Endothelial cell of umbilical vein (primary cell): ENCODE measurements around the gene CTSH. TPM values are rescaled to one million over a fixed set of nuclear protein-coding genes. Genes with fewer than 3 reads are reported as not detected.
A peak's percentile ranks its signal among the peaks of the same experiment; 100 is the strongest.

Source experiments
- BruUV-seq: library from RNA; stranded (reverse); fragments of 400-500 nt; replicated peaks from 2 replicates; lab custom pipeline; 2021; lab: Mats Ljungman, UMichigan
- CTCF ChIA-PET: fragments of 300-600, 350-600 bp; sonication (Branson Sonifier 250); formaldehyde crosslinking; loops from one replicate; lab custom pipeline; 2021; ENCODE audit warnings: antibody characterized with exemption, inconsistent platforms; lab: Charles Lee
- POLR2A ChIA-PET: fragments of 300-600, 350-600 bp; sonication (Branson Sonifier 250); formaldehyde crosslinking; loops from one replicate; lab custom pipeline; 2021; ENCODE audit warnings: antibody characterized with exemption, inconsistent platforms; lab: Charles Lee
- DNase-seq: peaks from one replicate; pipeline ENCODE4 v3.0.0-alpha.2; 2011; ENCODE audit warnings: low read depth, low spot score
- FAIRE-seq: peaks from 2 replicates; lab custom pipeline; 2011; peaks lifted over from hg19 to GRCh38; lab: Jason Lieb, UNC
- H2AFZ ChIP-seq: 2 replicates; pipeline ENCODE4 v1.6.0; 2012; ENCODE audit warnings: low read depth, low read length, control low read depth, inconsistent platforms
- H3K27ac ChIP-seq: 2 replicates; pipeline ENCODE4 v1.5.1; 2011; ENCODE audit warnings: low read depth, mild to moderate bottlenecking, control low read depth, low read length, moderate library complexity; ENCODE audit not compliant: insufficient read depth
- H3K27me3 ChIP-seq, 2 experiments: 2 replicates each; pipeline versions ENCODE4 v1.6.0 to v1.6.1; 2011; ENCODE audit warnings: low read length in 2 of 2, mixed read lengths in 1 of 2; ENCODE audit not compliant: control insufficient read depth in 2 of 2, insufficient read depth in 2 of 2
- H3K36me3 ChIP-seq, 2 experiments: 2 replicates in 1 of 2; 3 replicates in 1 of 2; pipeline ENCODE4 v1.5.1; 2011; ENCODE audit warnings: low read length in 2 of 2, mild to moderate bottlenecking in 1 of 2, moderate library complexity in 1 of 2; ENCODE audit not compliant: control insufficient read depth in 2 of 2, insufficient read depth in 2 of 2; ENCODE audit errors: extremely low read depth in 1 of 2
- H3K4me1 ChIP-seq: 3 replicates; pipeline ENCODE4 v1.5.1; 2011; ENCODE audit warnings: mild to moderate bottlenecking, low read length; ENCODE audit not compliant: control insufficient read depth, insufficient read depth; ENCODE audit errors: extremely low read depth
- H3K4me2 ChIP-seq: 2 replicates; pipeline ENCODE4 v1.6.1; 2011; ENCODE audit warnings: low read length, control low read depth, mixed read lengths; ENCODE audit not compliant: insufficient read depth
- H3K4me3 ChIP-seq, 3 experiments: fragments of 200-600 bp in 1 of 3; sonication (generic), shearing (Covaris generic) in 1 of 3; replicated peaks in 1 of 3; 2 replicates each; pipeline ENCODE4 v1.5.1; 2011 to 2016; ENCODE audit warnings: control low read depth in 3 of 3, low read length in 3 of 3, mild to moderate bottlenecking in 2 of 3, inconsistent platforms in 1 of 3, low read depth in 1 of 3, moderate library complexity in 1 of 3; ENCODE audit not compliant: insufficient read depth in 1 of 3
- H3K79me2 ChIP-seq: 2 replicates; pipeline ENCODE4 v1.6.0; 2012; ENCODE audit warnings: low read length, inconsistent platforms; ENCODE audit not compliant: control insufficient read depth, insufficient read depth
- H3K9ac ChIP-seq: replicated peaks from 2 replicates; pipeline ENCODE3; 2011; ENCODE audit warnings: low read length, control low read depth; ENCODE audit not compliant: insufficient read depth; ENCODE audit errors: extremely low read depth
- H3K9me1 ChIP-seq: replicated peaks from 3 replicates; pipeline ENCODE4 v1.6.0; 2011; ENCODE audit warnings: mild to moderate bottlenecking, low read length; ENCODE audit not compliant: control insufficient read depth, insufficient read depth; ENCODE audit errors: extremely low read depth
- H3K9me3 ChIP-seq: replicated peaks from 2 replicates; pipeline ENCODE4 v1.5.1; 2012; ENCODE audit warnings: low read length, inconsistent platforms; ENCODE audit not compliant: control insufficient read depth, insufficient read depth
- H4K20me1 ChIP-seq: replicated peaks from 2 replicates; pipeline ENCODE3; 2011; ENCODE audit warnings: mild to moderate bottlenecking, low read length; ENCODE audit not compliant: control insufficient read depth, insufficient read depth; ENCODE audit errors: extremely low read depth
- EZH2 ChIP-seq: IDR thresholded peaks from 2 replicates; pipeline ENCODE4 v1.6.1; 2012; ENCODE audit warnings: borderline replicate concordance, low read depth, mild to moderate bottlenecking, moderate library complexity, low read length, inconsistent platforms; ENCODE audit not compliant: severe bottlenecking
- FOS ChIP-seq: IDR thresholded peaks from 2 replicates; pipeline ENCODE4 v1.6.1; 2011; ENCODE audit warnings: mild to moderate bottlenecking, low read length, moderate library complexity, borderline replicate concordance; ENCODE audit not compliant: insufficient read depth
- GATA2 ChIP-seq: IDR thresholded peaks from 2 replicates; pipeline ENCODE4 v1.7.0; 2011; ENCODE audit warnings: low read depth, mild to moderate bottlenecking, moderate library complexity, mixed read lengths, low read length; ENCODE audit not compliant: insufficient read length, insufficient read depth
- JUN ChIP-seq: IDR thresholded peaks from 2 replicates; pipeline ENCODE4 v1.6.1; 2011; ENCODE audit warnings: borderline replicate concordance, low read depth; ENCODE audit not compliant: insufficient read length, insufficient read depth
- MYC ChIP-seq: IDR thresholded peaks from one replicate; pipeline ENCODE4 v1.6.1; 2011; ENCODE audit warnings: mild to moderate bottlenecking, low read depth, low read length
- POLR2A ChIP-seq: IDR thresholded peaks from 2 replicates; pipeline ENCODE4 v1.6.1; 2012; ENCODE audit warnings: low read depth, mild to moderate bottlenecking, control low read depth, low read length
- POLR2AphosphoS5 ChIP-seq: IDR thresholded peaks from 2 replicates; pipeline ENCODE4 v1.6.1; 2012; ENCODE audit warnings: low read depth, mild to moderate bottlenecking, control low read depth, low read length, moderate library complexity; ENCODE audit not compliant: insufficient read depth
- dilution Hi-C: fragments of 300-500 bp; cut with MboI; formaldehyde crosslinking; loops from one replicate; pipeline ENCODE4 v1.15.0; 2019; ENCODE audit warnings: low sequenced_read_pairs; ENCODE audit not compliant: extremely low pct_ligation_motif_present
- intact Hi-C: fragments of 100-400 bp; cut with micrococcal nuclease; formaldehyde crosslinking; loops from one replicate; pipeline ENCODE4 v1.10.0; 2022
- polyA plus RNA-seq, 4 experiments: library from polyadenylated mRNA; depleted of rRNA in 3 of 4; stranded (reverse) in 3 of 4; unstranded in 1 of 4; fragments of >200 nt; gene quantifications; 2 replicates each; pipeline versions ENCODE4 v1.2.1 to v1.2.3, GENCODE V29; 2011 to 2012; ENCODE audit warnings: missing spikeins in 1 of 4
- total RNA-seq: library from RNA; stranded (reverse); gene quantifications from 2 replicates; pipeline ENCODE4 v1.2.3, GENCODE V29; 2021
- TF ChIP-seq, protein P1 (sequence below), 2 donors: IDR thresholded peaks; 1 replicate in 1 of 2; 2 replicates in 1 of 2; pipeline ENCODE4 v1.5.1; 2011; ENCODE audit warnings: low read length in 2 of 2, mild to moderate bottlenecking in 2 of 2, moderate library complexity in 2 of 2, control low read depth in 1 of 2, inconsistent platforms in 1 of 2, low read depth in 1 of 2; ENCODE audit not compliant: insufficient read depth in 1 of 2; ENCODE audit errors: extremely low read depth in 1 of 2
- TF ChIP-seq, protein P2 (sequence below): IDR thresholded peaks from 2 replicates; pipeline ENCODE4 v1.6.1; 2011; ENCODE audit not compliant: insufficient read depth, insufficient read length

The CTSH gene
- total and polyA plus RNA-seq, 2 donors (not counting 3 experiments of a cell fraction or from before 2014, with no cell fraction given) = 7.0 to 7.4 TPM

DNA sequence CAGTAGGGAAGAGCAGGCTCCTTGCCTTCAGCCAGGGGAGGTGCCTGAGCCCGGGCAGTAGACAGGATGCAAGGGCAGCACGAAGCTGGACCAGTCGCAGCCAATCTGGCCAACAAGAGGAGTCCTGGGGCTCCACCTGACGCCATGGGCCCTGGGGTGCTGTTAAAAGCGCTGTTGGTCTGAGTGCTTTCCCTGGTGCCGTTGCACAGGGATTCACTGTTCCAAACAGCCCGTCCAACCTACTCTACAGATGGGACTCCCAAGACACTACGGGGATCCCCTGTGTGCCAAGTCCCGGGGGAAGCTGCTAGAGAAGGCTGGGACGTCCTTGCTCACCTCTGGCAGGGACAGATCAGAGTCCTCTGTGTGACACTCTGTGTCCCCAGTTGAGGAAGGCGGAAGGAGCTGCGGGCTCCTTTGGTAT is 632 bp downstream of the CTSH start:
- peaks cover 10 to 11% of the 10 kb centered on the region in 2 experiments for H3K27me3 ChIP-seq
- dilution Hi-C loops = no loop called here
- H3K27ac ChIP-seq = no peak overlapping the region
- BruUV-seq = no TSS peak
- TF ChIP-seq, protein P1, sequence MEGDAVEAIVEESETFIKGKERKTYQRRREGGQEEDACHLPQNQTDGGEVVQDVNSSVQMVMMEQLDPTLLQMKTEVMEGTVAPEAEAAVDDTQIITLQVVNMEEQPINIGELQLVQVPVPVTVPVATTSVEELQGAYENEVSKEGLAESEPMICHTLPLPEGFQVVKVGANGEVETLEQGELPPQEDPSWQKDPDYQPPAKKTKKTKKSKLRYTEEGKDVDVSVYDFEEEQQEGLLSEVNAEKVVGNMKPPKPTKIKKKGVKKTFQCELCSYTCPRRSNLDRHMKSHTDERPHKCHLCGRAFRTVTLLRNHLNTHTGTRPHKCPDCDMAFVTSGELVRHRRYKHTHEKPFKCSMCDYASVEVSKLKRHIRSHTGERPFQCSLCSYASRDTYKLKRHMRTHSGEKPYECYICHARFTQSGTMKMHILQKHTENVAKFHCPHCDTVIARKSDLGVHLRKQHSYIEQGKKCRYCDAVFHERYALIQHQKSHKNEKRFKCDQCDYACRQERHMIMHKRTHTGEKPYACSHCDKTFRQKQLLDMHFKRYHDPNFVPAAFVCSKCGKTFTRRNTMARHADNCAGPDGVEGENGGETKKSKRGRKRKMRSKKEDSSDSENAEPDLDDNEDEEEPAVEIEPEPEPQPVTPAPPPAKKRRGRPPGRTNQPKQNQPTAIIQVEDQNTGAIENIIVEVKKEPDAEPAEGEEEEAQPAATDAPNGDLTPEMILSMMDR (IDR thresholded peaks at IDR 0.05; ENCODE audit: extremely low read depth in 1 of 2, insufficient read depth in 1 of 2, low read depth in 1 of 2, low read length in 2 of 2) = no peak
- TF ChIP-seq POLR2A = no peak
- TF ChIP-seq JUN = no peak
- no peak for TF ChIP-seq POLR2AphosphoS5
- no peak for TF ChIP-seq EZH2
- no peak for TF ChIP-seq GATA2
- TF ChIP-seq, protein P2, sequence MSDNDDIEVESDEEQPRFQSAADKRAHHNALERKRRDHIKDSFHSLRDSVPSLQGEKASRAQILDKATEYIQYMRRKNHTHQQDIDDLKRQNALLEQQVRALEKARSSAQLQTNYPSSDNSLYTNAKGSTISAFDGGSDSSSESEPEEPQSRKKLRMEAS = no peak
- no peak for TF ChIP-seq FOS
- TF ChIP-seq MYC = no peak
- H3K36me3 ChIP-seq = no peaks in the 10 kb centered on the region
- H4K20me1 ChIP-seq = no peaks in the 10 kb centered on the region
- peak overlapping the region; percentile 92 for H2AFZ ChIP-seq
- intact Hi-C loops = no loop called here
- DNase-seq (no peak), FAIRE-seq (no peak)
- POLR2A ChIA-PET = no interaction called here
- peaks cover 5% of the 10 kb centered on the region for H3K4me1 ChIP-seq
- H3K4me3 ChIP-seq = peak overlapping the region in 1 of 3 experiments; percentile 43
- no peaks in the 10 kb centered on the region for H3K9me1 ChIP-seq
- CTCF ChIA-PET = interaction anchor here (0.8 to 1.3 kb wide), 3 partner anchors 13 to 63 kb away, joined by 3 read pairs; no protein-coding TSS in a partner anchor
- H3K4me2 ChIP-seq = no peak overlapping the region
- no peaks in the 10 kb centered on the region for H3K9me3 ChIP-seq
- no peaks in the 10 kb centered on the region for H3K79me2 ChIP-seq
- no peak overlapping the region for H3K9ac ChIP-seq
